GM12878 (cell line): ENCODE data around the gene TMBIM6. TPM values are rescaled to one million over a fixed set of nuclear protein-coding genes. Genes with fewer than 3 reads are reported as not detected.

Source experiments
- BHLHE40 ChIP-seq, 2 experiments: fragments of 450-650 bp in 1 of 2; IDR thresholded peaks; 2 replicates each; pipeline ENCODE4 v1.6.1; 2011 to 2017; ENCODE audit warnings: low read depth in 2 of 2, borderline replicate concordance in 1 of 2, improper control_type of control experiment in 1 of 2, low read length in 1 of 2, mild to moderate bottlenecking in 1 of 2
- CBFB ChIP-seq: IDR thresholded peaks from 2 replicates; pipeline ENCODE4 v1.6.1; 2016; ENCODE audit warnings: antibody characterized with exemption, low read depth
- CEBPB ChIP-seq, 2 experiments: fragments of 150-350 bp in 1 of 2; IDR thresholded peaks; 2 replicates each; pipeline ENCODE4 v1.6.1; 2012 to 2014; ENCODE audit warnings: low read depth in 2 of 2, low read length in 2 of 2, borderline replicate concordance in 1 of 2, inconsistent platforms in 1 of 2
- CHD4 ChIP-seq: fragments of 200-600 bp; sonication (generic); IDR thresholded peaks from 2 replicates; pipeline ENCODE4 v1.6.1; 2016; ENCODE audit warnings: mild to moderate bottlenecking
- CREM ChIP-seq: IDR thresholded peaks from 2 replicates; pipeline ENCODE4 v1.6.1; 2014; ENCODE audit warnings: antibody characterized with exemption, low read depth
- FOXK2 ChIP-seq: fragments of 450-650 bp; IDR thresholded peaks from 2 replicates; pipeline ENCODE4 v1.6.1; 2017; ENCODE audit warnings: mild to moderate bottlenecking, moderate library complexity
- GATAD2B ChIP-seq: fragments of 450-650 bp; conservative IDR thresholded peaks from 2 replicates; pipeline ENCODE4 v1.6.1; 2017; ENCODE audit warnings: low read depth, mild to moderate bottlenecking, moderate library complexity
- HCFC1 ChIP-seq: fragments of 150-350 bp; IDR thresholded peaks from 2 replicates; pipeline ENCODE4 v1.6.1; 2014; ENCODE audit warnings: low read length
- HDAC2 ChIP-seq: fragments of 200-600 bp; sonication (generic); IDR thresholded peaks from 2 replicates; pipeline ENCODE4 v1.6.1; 2017
- KAT2A ChIP-seq: conservative IDR thresholded peaks from 2 replicates; pipeline ENCODE4 v1.6.1; 2011; ENCODE audit warnings: low read depth, low read length; ENCODE audit not compliant: control insufficient read depth
- KLF5 ChIP-seq: fragments of 450-650 bp; IDR thresholded peaks from 2 replicates; pipeline ENCODE4 v1.6.1; 2014; ENCODE audit warnings: mild to moderate bottlenecking; ENCODE audit not compliant: partially characterized antibody
- MEF2B ChIP-seq: fragments of 450-650 bp; IDR thresholded peaks from 2 replicates; pipeline ENCODE4 v1.6.1; 2018; ENCODE audit warnings: mild to moderate bottlenecking, moderate library complexity; ENCODE audit not compliant: partially characterized antibody, poor library complexity, severe bottlenecking
- MTA2 ChIP-seq: fragments of 450-650 bp; IDR thresholded peaks from 2 replicates; pipeline ENCODE4 v1.6.1; 2016; ENCODE audit warnings: low read depth, mild to moderate bottlenecking, moderate library complexity
- NFYB ChIP-seq: IDR thresholded peaks from 2 replicates; pipeline ENCODE4 v1.6.1; 2011; ENCODE audit warnings: low read depth, mild to moderate bottlenecking, low read length, improper control_type of control experiment, moderate library complexity; ENCODE audit not compliant: insufficient read depth
- NR2F1 ChIP-seq: fragments of 450-650 bp; conservative IDR thresholded peaks from 2 replicates; pipeline ENCODE4 v1.6.1; 2017; ENCODE audit warnings: mild to moderate bottlenecking
- POLR2AphosphoS5 ChIP-seq: IDR thresholded peaks from 2 replicates; pipeline ENCODE4 v1.6.1; 2011; ENCODE audit warnings: mild to moderate bottlenecking, low read length, inconsistent platforms
- POU2F2 ChIP-seq: IDR thresholded peaks from 3 replicates; pipeline ENCODE4 v1.6.1; 2011; ENCODE audit warnings: low read depth, mild to moderate bottlenecking, low read length, borderline replicate concordance
- RELA ChIP-seq: fragments of 450-650 bp; IDR thresholded peaks from 2 replicates; pipeline ENCODE4 v1.8.0; 2014; ENCODE audit warnings: borderline replicate concordance; ENCODE audit not compliant: partially characterized antibody
- SMAD5 ChIP-seq: IDR thresholded peaks from 2 replicates; pipeline ENCODE4 v1.6.1; 2016; ENCODE audit warnings: antibody characterized with exemption, low read depth
- TARDBP ChIP-seq: IDR thresholded peaks from 2 replicates; pipeline ENCODE4 v1.6.1; 2016; ENCODE audit warnings: borderline replicate concordance
- YY1 ChIP-seq: IDR thresholded peaks from 2 replicates; pipeline ENCODE4 v1.6.1; 2011; ENCODE audit warnings: low read depth, mild to moderate bottlenecking, low read length
- ZNF274 ChIP-seq: IDR thresholded peaks from one replicate; pipeline ENCODE4 v1.8.0; 2011; ENCODE audit not compliant: insufficient read length, insufficient read depth
- ZSCAN29 ChIP-seq: fragments of 450-650 bp; IDR thresholded peaks from 2 replicates; pipeline ENCODE4 v1.6.1; 2017; ENCODE audit warnings: mild to moderate bottlenecking, moderate library complexity
- polyA plus RNA-seq, 11 experiments: library from polyadenylated mRNA; depleted of rRNA in 4 of 11; unstranded in 6 of 11; stranded (reverse) in 5 of 11; fragments of >200 nt; fragmentation: Nextera tagmentation in 4 of 11; fragmentation: Illumina TruSeq in 1 of 11; extraction: Ambion mirVana in 4 of 11; extraction: Trizol in 1 of 11; gene quantifications; 1 replicate in 1 of 11; 2 replicates in 10 of 11; pipeline versions ENCODE4 v1.2.1 to v1.2.3, GENCODE V29; 2011 to 2016; ENCODE audit warnings: inconsistent platforms in 2 of 11, missing spikeins in 2 of 11, low read depth in 1 of 11
- total RNA-seq, 4 experiments: library from RNA; depleted of rRNA in 3 of 4; stranded (reverse); fragments of >200 nt in 3 of 4; fragmentation: Illumina TruSeq in 1 of 4; extraction: Trizol in 1 of 4; gene quantifications; 2 replicates each; pipeline versions ENCODE4 v1.2.1 to v1.2.3, GENCODE V29; 2013 to 2021
- TF ChIP-seq, protein P1 (sequence below), 3 experiments: IDR thresholded peaks in 2 of 3; conservative IDR thresholded peaks in 1 of 3; 2 replicates each; pipeline ENCODE4 v1.5.1; 2011; ENCODE audit warnings: low read depth in 3 of 3, low read length in 3 of 3, mild to moderate bottlenecking in 3 of 3, control low read depth in 2 of 3, moderate library complexity in 2 of 3, inconsistent platforms in 1 of 3, mixed read lengths in 1 of 3; ENCODE audit not compliant: control insufficient read depth in 2 of 3, insufficient read depth in 1 of 3; ENCODE audit errors: extremely low read depth in 1 of 3
- TF ChIP-seq, protein P2 (sequence below): fragments of 450-650 bp; IDR thresholded peaks from 2 replicates; pipeline ENCODE4 v1.6.1; 2017; ENCODE audit warnings: mild to moderate bottlenecking
- TF ChIP-seq, protein P3 (sequence below): fragments of 450-650 bp; IDR thresholded peaks from 2 replicates; pipeline ENCODE4 v1.6.1; 2017; ENCODE audit warnings: antibody characterized with exemption, mild to moderate bottlenecking, moderate library complexity

TMBIM6 gene
- total and polyA plus RNA-seq, 10 of the 15 experiments (the other 5 are each of a cell fraction or from before 2014, with no cell fraction given): 224 to 1,192 (median 379) TPM

DNA sequence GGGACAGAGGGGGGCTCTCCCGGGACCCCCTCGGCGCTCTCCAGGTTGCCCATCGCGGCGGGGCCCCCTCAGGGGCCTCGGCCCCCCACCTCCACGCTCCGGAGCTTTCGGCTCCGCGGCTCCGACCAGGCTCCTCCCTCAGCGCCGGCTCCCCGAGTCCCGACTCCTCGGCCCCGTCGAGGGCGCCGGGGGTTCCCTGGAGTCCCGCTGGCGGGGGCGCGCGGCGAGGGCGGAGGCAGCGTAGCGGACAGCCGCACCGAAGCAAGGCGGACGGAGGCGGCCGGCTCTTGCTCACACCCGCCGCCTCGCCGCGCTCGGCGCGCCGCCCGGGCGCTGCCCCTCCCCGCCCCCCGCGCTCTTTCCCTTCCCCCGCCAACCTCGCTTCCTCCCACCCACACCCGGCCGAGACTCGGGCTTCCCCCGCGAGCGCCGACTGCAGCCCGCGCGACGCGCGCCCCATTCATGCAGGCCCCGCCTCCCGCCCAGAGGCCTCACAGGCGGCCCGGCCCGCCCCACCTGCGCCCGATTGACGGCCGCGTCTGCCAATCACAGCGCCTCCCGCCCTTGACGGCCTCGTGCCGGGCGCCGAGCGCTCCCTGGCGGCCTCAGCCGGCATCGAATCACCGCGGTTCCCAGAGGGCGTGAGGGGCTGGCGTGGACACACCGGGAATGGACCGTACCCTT is 34.1 kb upstream of the TMBIM6 start, which contains the start of gene FMNL3 (continued):
- TF ChIP-seq, protein P1, sequence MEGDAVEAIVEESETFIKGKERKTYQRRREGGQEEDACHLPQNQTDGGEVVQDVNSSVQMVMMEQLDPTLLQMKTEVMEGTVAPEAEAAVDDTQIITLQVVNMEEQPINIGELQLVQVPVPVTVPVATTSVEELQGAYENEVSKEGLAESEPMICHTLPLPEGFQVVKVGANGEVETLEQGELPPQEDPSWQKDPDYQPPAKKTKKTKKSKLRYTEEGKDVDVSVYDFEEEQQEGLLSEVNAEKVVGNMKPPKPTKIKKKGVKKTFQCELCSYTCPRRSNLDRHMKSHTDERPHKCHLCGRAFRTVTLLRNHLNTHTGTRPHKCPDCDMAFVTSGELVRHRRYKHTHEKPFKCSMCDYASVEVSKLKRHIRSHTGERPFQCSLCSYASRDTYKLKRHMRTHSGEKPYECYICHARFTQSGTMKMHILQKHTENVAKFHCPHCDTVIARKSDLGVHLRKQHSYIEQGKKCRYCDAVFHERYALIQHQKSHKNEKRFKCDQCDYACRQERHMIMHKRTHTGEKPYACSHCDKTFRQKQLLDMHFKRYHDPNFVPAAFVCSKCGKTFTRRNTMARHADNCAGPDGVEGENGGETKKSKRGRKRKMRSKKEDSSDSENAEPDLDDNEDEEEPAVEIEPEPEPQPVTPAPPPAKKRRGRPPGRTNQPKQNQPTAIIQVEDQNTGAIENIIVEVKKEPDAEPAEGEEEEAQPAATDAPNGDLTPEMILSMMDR (IDR thresholded peaks at IDR 0.05 in 2 of 3, conservative IDR thresholded peaks at IDR 0.05 in 1 of 3; ENCODE audit: control insufficient read depth in 2 of 3, extremely low read depth in 1 of 3, insufficient read depth in 1 of 3, low read depth in 3 of 3, low read length in 3 of 3): peak; percentile 94 to 99 (median 95); a peak in 5 of 6 replicates
- TF ChIP-seq CHD4: no peak
- TF ChIP-seq MEF2B: peak; percentile 25
- TF ChIP-seq HDAC2: no peak
- peak; percentile 90 for TF ChIP-seq NFYB
- TF ChIP-seq MTA2: no peak
- TF ChIP-seq GATAD2B: peak; percentile 89
- no peak for TF ChIP-seq TARDBP
- TF ChIP-seq BHLHE40 (IDR thresholded peaks at IDR 0.05; ENCODE audit: borderline replicate concordance in 1 of 2, low read depth in 2 of 2, low read length in 1 of 2): peak; percentile 80 to 92
- TF ChIP-seq RELA: peak; percentile 78
- TF ChIP-seq, protein P2, sequence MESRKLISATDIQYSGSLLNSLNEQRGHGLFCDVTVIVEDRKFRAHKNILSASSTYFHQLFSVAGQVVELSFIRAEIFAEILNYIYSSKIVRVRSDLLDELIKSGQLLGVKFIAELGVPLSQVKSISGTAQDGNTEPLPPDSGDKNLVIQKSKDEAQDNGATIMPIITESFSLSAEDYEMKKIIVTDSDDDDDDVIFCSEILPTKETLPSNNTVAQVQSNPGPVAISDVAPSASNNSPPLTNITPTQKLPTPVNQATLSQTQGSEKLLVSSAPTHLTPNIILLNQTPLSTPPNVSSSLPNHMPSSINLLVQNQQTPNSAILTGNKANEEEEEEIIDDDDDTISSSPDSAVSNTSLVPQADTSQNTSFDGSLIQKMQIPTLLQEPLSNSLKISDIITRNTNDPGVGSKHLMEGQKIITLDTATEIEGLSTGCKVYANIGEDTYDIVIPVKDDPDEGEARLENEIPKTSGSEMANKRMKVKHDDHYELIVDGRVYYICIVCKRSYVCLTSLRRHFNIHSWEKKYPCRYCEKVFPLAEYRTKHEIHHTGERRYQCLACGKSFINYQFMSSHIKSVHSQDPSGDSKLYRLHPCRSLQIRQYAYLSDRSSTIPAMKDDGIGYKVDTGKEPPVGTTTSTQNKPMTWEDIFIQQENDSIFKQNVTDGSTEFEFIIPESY: no peak
- TF ChIP-seq YY1: peak; percentile 86
- TF ChIP-seq POLR2AphosphoS5: peak; percentile 65
- TF ChIP-seq KAT2A: no peak
- TF ChIP-seq FOXK2: no peak
- TF ChIP-seq, protein P3, sequence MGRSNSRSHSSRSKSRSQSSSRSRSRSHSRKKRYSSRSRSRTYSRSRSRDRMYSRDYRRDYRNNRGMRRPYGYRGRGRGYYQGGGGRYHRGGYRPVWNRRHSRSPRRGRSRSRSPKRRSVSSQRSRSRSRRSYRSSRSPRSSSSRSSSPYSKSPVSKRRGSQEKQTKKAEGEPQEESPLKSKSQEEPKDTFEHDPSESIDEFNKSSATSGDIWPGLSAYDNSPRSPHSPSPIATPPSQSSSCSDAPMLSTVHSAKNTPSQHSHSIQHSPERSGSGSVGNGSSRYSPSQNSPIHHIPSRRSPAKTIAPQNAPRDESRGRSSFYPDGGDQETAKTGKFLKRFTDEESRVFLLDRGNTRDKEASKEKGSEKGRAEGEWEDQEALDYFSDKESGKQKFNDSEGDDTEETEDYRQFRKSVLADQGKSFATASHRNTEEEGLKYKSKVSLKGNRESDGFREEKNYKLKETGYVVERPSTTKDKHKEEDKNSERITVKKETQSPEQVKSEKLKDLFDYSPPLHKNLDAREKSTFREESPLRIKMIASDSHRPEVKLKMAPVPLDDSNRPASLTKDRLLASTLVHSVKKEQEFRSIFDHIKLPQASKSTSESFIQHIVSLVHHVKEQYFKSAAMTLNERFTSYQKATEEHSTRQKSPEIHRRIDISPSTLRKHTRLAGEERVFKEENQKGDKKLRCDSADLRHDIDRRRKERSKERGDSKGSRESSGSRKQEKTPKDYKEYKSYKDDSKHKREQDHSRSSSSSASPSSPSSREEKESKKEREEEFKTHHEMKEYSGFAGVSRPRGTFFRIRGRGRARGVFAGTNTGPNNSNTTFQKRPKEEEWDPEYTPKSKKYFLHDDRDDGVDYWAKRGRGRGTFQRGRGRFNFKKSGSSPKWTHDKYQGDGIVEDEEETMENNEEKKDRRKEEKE: no peak
- peak; percentile 30; the same call in 1 of the 3 replicates for TF ChIP-seq POU2F2
- TF ChIP-seq CEBPB (IDR thresholded peaks at IDR 0.05; ENCODE audit: borderline replicate concordance in 1 of 2, low read depth in 2 of 2, low read length in 2 of 2): no peak
- 0 out of 2 replicates have a peak, but pooled peaks have one; percentile 18 for TF ChIP-seq CREM
- peak; percentile 26; the same call in 1 of the 2 replicates for TF ChIP-seq ZSCAN29
- peak; percentile 72 for TF ChIP-seq NR2F1
- peak; percentile 33; the same call in 1 of the 2 replicates for TF ChIP-seq HCFC1
- TF ChIP-seq ZNF274: no peak
- no peak for TF ChIP-seq SMAD5
- TF ChIP-seq KLF5: no peak
- TF ChIP-seq CBFB: no peak
